H1 (cell line): ENCODE results near the gene RNFT2.

Experiments
- CHD2 ChIP-seq: IDR thresholded peaks from 2 replicates; pipeline ENCODE4 v1.6.1; 2012; ENCODE audit warnings: low read length, improper control_type of control experiment
- CTCF ChIP-seq, 3 experiments: IDR thresholded peaks; 1 replicate in 2 of 3; 2 replicates in 1 of 3; pipeline versions ENCODE4 v1.5.1 to v1.6.1; 2011; ENCODE audit warnings: low read length in 3 of 3, mild to moderate bottlenecking in 3 of 3, inconsistent platforms in 2 of 3, low read depth in 1 of 3, moderate library complexity in 1 of 3; ENCODE audit not compliant: insufficient read depth in 1 of 3; ENCODE audit errors: control extremely low read depth in 1 of 3
- EP300 ChIP-seq, 2 experiments: IDR thresholded peaks; 1 replicate in 1 of 2; 2 replicates in 1 of 2; pipeline ENCODE4 v1.6.1; 2011 to 2012; ENCODE audit warnings: low read depth in 2 of 2, low read length in 2 of 2, mild to moderate bottlenecking in 2 of 2, borderline replicate concordance in 1 of 2, inconsistent platforms in 1 of 2, moderate library complexity in 1 of 2
- YY1 ChIP-seq: IDR thresholded peaks from 2 replicates; pipeline ENCODE4 v1.6.1; 2011; ENCODE audit warnings: low read depth, mild to moderate bottlenecking, low read length

- TF ChIP-seq CTCF (IDR thresholded peaks at IDR 0.05; ENCODE audit: control extremely low read depth in 1 of 3, insufficient read depth in 1 of 3, low read depth in 1 of 3, low read length in 3 of 3) (no peak), YY1 (no peak), EP300 (IDR thresholded peaks at IDR 0.05; ENCODE audit: borderline replicate concordance in 1 of 2, low read depth in 2 of 2, low read length in 2 of 2) (no peak), CHD2 (no peak)
These were observed 122.1 kb downstream of the RNFT2 start for GRCh38 chr12:116860263-116860662.
